ENCODE results near the gene TEAD1. TPM values are rescaled to one million over a fixed set of nuclear protein-coding genes. Genes with fewer than 3 reads are reported as not detected.

TEAD1 gene
- total and polyA plus RNA-seq, 9 of the 15 experiments (the other 6 are each of a cell fraction or from before 2014, with no cell fraction given): 1.7 to 17.7 (median 10.8) TPM

DNA sequence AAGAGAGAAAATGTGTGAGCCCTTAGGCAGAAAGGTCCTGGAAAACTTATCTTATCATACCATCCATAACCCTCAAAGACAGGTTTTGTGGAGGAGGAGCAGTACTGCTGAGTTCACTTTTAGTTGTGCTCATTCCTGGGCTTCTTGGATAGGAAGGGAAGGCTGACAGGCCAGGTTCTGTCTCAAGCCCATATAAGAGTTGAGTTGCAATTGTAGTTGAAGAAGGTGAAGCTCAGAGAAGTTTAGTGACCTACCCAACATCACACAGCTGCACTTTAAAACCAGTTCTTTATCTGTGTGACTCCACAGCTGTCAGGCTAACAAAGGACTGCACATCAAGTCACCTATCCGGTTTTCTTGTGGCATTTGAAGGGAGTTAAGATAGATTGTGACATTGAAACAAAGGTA, 13.0 kb downstream of the TEAD1 start (continued):
- TF ChIP-seq, protein P1, sequence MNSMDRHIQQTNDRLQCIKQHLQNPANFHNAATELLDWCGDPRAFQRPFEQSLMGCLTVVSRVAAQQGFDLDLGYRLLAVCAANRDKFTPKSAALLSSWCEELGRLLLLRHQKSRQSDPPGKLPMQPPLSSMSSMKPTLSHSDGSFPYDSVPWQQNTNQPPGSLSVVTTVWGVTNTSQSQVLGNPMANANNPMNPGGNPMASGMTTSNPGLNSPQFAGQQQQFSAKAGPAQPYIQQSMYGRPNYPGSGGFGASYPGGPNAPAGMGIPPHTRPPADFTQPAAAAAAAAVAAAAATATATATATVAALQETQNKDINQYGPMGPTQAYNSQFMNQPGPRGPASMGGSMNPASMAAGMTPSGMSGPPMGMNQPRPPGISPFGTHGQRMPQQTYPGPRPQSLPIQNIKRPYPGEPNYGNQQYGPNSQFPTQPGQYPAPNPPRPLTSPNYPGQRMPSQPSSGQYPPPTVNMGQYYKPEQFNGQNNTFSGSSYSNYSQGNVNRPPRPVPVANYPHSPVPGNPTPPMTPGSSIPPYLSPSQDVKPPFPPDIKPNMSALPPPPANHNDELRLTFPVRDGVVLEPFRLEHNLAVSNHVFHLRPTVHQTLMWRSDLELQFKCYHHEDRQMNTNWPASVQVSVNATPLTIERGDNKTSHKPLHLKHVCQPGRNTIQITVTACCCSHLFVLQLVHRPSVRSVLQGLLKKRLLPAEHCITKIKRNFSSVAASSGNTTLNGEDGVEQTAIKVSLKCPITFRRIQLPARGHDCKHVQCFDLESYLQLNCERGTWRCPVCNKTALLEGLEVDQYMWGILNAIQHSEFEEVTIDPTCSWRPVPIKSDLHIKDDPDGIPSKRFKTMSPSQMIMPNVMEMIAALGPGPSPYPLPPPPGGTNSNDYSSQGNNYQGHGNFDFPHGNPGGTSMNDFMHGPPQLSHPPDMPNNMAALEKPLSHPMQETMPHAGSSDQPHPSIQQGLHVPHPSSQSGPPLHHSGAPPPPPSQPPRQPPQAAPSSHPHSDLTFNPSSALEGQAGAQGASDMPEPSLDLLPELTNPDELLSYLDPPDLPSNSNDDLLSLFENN (IDR thresholded peaks at IDR 0.05; ENCODE audit: low read depth in 2 of 2, low read length in 2 of 2): no peak
- TF ChIP-seq SNRNP70 (optimal IDR thresholded peaks at IDR 0.05; ENCODE audit: low read depth, low read length) (no peak), PTRF (tag; IDR thresholded peaks at IDR 0.05) (no peak), ZFP36 (IDR thresholded peaks at IDR 0.05; ENCODE audit: low read depth, low read length, partially characterized antibody) (peak; percentile 90), DDX20 (tag; IDR thresholded peaks at IDR 0.05; ENCODE audit: low read depth) (no peak), ATF7 (IDR thresholded peaks at IDR 0.05) (0 out of 2 replicates have a peak, but pooled peaks have one; percentile 12), E2F5 (CRISPR knock-in tag; IDR thresholded peaks at IDR 0.05) (no peak), ZNF134 (CRISPR knock-in tag; conservative IDR thresholded peaks at IDR 0.05) (no peak), ZNF551 (CRISPR knock-in tag; IDR thresholded peaks at IDR 0.05) (no peak), ZNF24 (IDR thresholded peaks at IDR 0.05) (no peak), RBM14 (IDR thresholded peaks at IDR 0.05; ENCODE audit: borderline replicate concordance, insufficient read depth, low read depth, low read length) (no peak), RCOR1 (IDR thresholded peaks at IDR 0.05; ENCODE audit: borderline replicate concordance in 1 of 2, low read depth in 2 of 2, low read length in 2 of 2) (peak in 1 of 2 experiments; percentile 12; a peak in 1 of 4 replicates), ZNF146 (CRISPR knock-in tag; IDR thresholded peaks at IDR 0.05; ENCODE audit: unreplicated experiment) (no peak), TCF3 (CRISPR knock-in tag; IDR thresholded peaks at IDR 0.05) (peak; percentile 60)
- TF ChIP-seq, protein P2, sequence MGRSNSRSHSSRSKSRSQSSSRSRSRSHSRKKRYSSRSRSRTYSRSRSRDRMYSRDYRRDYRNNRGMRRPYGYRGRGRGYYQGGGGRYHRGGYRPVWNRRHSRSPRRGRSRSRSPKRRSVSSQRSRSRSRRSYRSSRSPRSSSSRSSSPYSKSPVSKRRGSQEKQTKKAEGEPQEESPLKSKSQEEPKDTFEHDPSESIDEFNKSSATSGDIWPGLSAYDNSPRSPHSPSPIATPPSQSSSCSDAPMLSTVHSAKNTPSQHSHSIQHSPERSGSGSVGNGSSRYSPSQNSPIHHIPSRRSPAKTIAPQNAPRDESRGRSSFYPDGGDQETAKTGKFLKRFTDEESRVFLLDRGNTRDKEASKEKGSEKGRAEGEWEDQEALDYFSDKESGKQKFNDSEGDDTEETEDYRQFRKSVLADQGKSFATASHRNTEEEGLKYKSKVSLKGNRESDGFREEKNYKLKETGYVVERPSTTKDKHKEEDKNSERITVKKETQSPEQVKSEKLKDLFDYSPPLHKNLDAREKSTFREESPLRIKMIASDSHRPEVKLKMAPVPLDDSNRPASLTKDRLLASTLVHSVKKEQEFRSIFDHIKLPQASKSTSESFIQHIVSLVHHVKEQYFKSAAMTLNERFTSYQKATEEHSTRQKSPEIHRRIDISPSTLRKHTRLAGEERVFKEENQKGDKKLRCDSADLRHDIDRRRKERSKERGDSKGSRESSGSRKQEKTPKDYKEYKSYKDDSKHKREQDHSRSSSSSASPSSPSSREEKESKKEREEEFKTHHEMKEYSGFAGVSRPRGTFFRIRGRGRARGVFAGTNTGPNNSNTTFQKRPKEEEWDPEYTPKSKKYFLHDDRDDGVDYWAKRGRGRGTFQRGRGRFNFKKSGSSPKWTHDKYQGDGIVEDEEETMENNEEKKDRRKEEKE (IDR thresholded peaks at IDR 0.05; ENCODE audit: borderline replicate concordance in 1 of 2, control insufficient read depth in 1 of 2, low read depth in 2 of 2, low read length in 1 of 2): no peak
- TF ChIP-seq, protein P3, sequence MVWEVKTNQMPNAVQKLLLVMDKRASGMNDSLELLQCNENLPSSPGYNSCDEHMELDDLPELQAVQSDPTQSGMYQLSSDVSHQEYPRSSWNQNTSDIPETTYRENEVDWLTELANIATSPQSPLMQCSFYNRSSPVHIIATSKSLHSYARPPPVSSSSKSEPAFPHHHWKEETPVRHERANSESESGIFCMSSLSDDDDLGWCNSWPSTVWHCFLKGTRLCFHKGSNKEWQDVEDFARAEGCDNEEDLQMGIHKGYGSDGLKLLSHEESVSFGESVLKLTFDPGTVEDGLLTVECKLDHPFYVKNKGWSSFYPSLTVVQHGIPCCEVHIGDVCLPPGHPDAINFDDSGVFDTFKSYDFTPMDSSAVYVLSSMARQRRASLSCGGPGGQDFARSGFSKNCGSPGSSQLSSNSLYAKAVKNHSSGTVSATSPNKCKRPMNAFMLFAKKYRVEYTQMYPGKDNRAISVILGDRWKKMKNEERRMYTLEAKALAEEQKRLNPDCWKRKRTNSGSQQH (CRISPR knock-in tag; IDR thresholded peaks at IDR 0.05): no peak
- TF ChIP-seq, protein P4, sequence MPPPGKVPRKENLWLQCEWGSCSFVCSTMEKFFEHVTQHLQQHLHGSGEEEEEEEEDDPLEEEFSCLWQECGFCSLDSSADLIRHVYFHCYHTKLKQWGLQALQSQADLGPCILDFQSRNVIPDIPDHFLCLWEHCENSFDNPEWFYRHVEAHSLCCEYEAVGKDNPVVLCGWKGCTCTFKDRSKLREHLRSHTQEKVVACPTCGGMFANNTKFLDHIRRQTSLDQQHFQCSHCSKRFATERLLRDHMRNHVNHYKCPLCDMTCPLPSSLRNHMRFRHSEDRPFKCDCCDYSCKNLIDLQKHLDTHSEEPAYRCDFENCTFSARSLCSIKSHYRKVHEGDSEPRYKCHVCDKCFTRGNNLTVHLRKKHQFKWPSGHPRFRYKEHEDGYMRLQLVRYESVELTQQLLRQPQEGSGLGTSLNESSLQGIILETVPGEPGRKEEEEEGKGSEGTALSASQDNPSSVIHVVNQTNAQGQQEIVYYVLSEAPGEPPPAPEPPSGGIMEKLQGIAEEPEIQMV (tag; conservative IDR thresholded peaks at IDR 0.05; ENCODE audit: low read depth): no peak
